ENCODE results near the gene PARVB. TPM values are rescaled to one million over a fixed set of nuclear protein-coding genes. Genes with fewer than 3 reads are reported as not detected.

Gene PARVB
- total RNA-seq, 2 donors from 2014 or later, result 43.8 to 86.5 TPM

GRCh38 chr22:44159221-44159620 lies 135.1 kb downstream of the PARVB start:
- DNase-seq (ENCODE audit: low spot score), result no peak
- H3K27ac ChIP-seq, result no peak overlapping the region

GRCh38 chr22:44159811-44160210 lies 135.7 kb downstream of the PARVB start:
- no peak for TF ChIP-seq CTCF (IDR thresholded peaks at IDR 0.05)
- H3K27me3 ChIP-seq, result no peaks in the 10 kb centered on the region
- H3K9me3 ChIP-seq, result no peaks in the 10 kb centered on the region
- peaks cover 31% of the 10 kb centered on the region for H3K36me3 ChIP-seq
- H3K4me1 ChIP-seq, result no peaks in the 10 kb centered on the region
- no peak overlapping the region for H3K27ac ChIP-seq
- DNase-seq (ENCODE audit: low spot score), result no peak
- no peak overlapping the region for H3K4me3 ChIP-seq

More at GRCh38 chr22:44159221-44159620, 135.1 kb downstream of the PARVB start:
- Histone ChIP-seq H3K4me1 (no peaks in the 10 kb centered on the region), H3K27me3 (no peaks in the 10 kb centered on the region), H3K36me3 (peaks cover 27% of the 10 kb centered on the region), H3K4me3 (no peak overlapping the region), H3K9me3 (no peaks in the 10 kb centered on the region)
- TF ChIP-seq CTCF (IDR thresholded peaks at IDR 0.05), result no peak

- Histone ChIP-seq H3K4me3 (no peak overlapping the region), H3K36me3 (peaks cover 37% of the 10 kb centered on the region), H3K27me3 (no peaks in the 10 kb centered on the region), H3K4me1 (no peaks in the 10 kb centered on the region), H3K27ac (no peak overlapping the region), H3K9me3 (no peaks in the 10 kb centered on the region)
- DNase-seq (ENCODE audit: low spot score), result no peak
- TF ChIP-seq CTCF (IDR thresholded peaks at IDR 0.05), result no peak
Observed at GRCh38 chr22:44160421-44160820, 136.3 kb downstream of the PARVB start.

GRCh38 chr22:44161673-44162072 lies 137.6 kb downstream of the PARVB start:
- no peak for DNase-seq (ENCODE audit: low spot score)
- no peak for TF ChIP-seq CTCF (IDR thresholded peaks at IDR 0.05)
- Histone ChIP-seq H3K27ac (no peak overlapping the region), H3K27me3 (no peaks in the 10 kb centered on the region), H3K36me3 (peaks cover 42% of the 10 kb centered on the region), H3K4me1 (no peaks in the 10 kb centered on the region), H3K4me3 (no peak overlapping the region), H3K9me3 (no peaks in the 10 kb centered on the region)

- no peak for TF ChIP-seq CTCF (IDR thresholded peaks at IDR 0.05)
- Histone ChIP-seq H3K9me3 (no peaks in the 10 kb centered on the region), H3K27me3 (no peaks in the 10 kb centered on the region), H3K36me3 (peaks cover 31% of the 10 kb centered on the region), H3K4me1 (no peaks in the 10 kb centered on the region), H3K27ac (no peak overlapping the region), H3K4me3 (no peak overlapping the region)
- no peak for DNase-seq (ENCODE audit: low spot score)
Observed at GRCh38 chr22:44162960-44163359, 138.9 kb downstream of the PARVB start.

GRCh38 chr22:44163536-44163935 lies 139.4 kb downstream of the PARVB start:
- no peak overlapping the region for H3K4me3 ChIP-seq
- TF ChIP-seq CTCF (IDR thresholded peaks at IDR 0.05), result no peak
- DNase-seq (ENCODE audit: low spot score), result no peak
- H3K9me3 ChIP-seq, result no peaks in the 10 kb centered on the region
- no peaks in the 10 kb centered on the region for H3K4me1 ChIP-seq
- H3K27ac ChIP-seq, result no peak overlapping the region
- no peaks in the 10 kb centered on the region for H3K27me3 ChIP-seq
- H3K36me3 ChIP-seq, result peaks cover 26% of the 10 kb centered on the region

Measured in right atrium auricular region (tissue), 2 donors.